ACC112 (cell line): ENCODE results near the gene AP1S1.
A peak's percentile ranks its signal among the peaks of the same experiment; 100 is the strongest.

Experiments used
- H2AFZ ChIP-seq: fragments of 200-600 bp; sonication (generic); one replicate; pipeline ENCODE4 v1.6.0; 2017; ENCODE audit warnings: antibody characterized with exemption, low read length; ENCODE audit not compliant: unreplicated experiment
- H3K27ac ChIP-seq: fragments of 200-600 bp; sonication (generic); 2 replicates; pipeline ENCODE4 v1.5.1; 2014; ENCODE audit warnings: low read depth, mild to moderate bottlenecking, antibody characterized with exemption, low read length, moderate library complexity
- H3K27me3 ChIP-seq: fragments of 200-600 bp; sonication (generic); 2 replicates; pipeline ENCODE4 v1.6.1; 2014; ENCODE audit warnings: mild to moderate bottlenecking, antibody characterized with exemption, low read length, moderate library complexity, mixed read lengths; ENCODE audit not compliant: insufficient read depth
- H3K36me3 ChIP-seq: fragments of 200-600 bp; sonication (generic); 2 replicates; pipeline ENCODE4 v1.6.1; 2016; ENCODE audit warnings: mild to moderate bottlenecking, antibody characterized with exemption, low read length, moderate library complexity, mixed read lengths; ENCODE audit not compliant: insufficient read depth
- H3K4me1 ChIP-seq: fragments of 200-600 bp; sonication (generic); one replicate; pipeline ENCODE4 v1.6.1; 2016; ENCODE audit warnings: low read length, mixed read lengths; ENCODE audit not compliant: insufficient read depth, unreplicated experiment, control insufficient read depth
- H3K4me3 ChIP-seq: fragments of 200-600 bp; sonication (generic); 2 replicates; pipeline ENCODE4 v1.5.1; 2014; ENCODE audit warnings: mild to moderate bottlenecking, low read depth, low read length
- H3K79me2 ChIP-seq: fragments of 200-600 bp; sonication (generic); one replicate; pipeline ENCODE4 v1.6.0; 2016; ENCODE audit warnings: low read length; ENCODE audit not compliant: control insufficient read depth, unreplicated experiment, insufficient read depth

Gene AP1S1

DNA sequence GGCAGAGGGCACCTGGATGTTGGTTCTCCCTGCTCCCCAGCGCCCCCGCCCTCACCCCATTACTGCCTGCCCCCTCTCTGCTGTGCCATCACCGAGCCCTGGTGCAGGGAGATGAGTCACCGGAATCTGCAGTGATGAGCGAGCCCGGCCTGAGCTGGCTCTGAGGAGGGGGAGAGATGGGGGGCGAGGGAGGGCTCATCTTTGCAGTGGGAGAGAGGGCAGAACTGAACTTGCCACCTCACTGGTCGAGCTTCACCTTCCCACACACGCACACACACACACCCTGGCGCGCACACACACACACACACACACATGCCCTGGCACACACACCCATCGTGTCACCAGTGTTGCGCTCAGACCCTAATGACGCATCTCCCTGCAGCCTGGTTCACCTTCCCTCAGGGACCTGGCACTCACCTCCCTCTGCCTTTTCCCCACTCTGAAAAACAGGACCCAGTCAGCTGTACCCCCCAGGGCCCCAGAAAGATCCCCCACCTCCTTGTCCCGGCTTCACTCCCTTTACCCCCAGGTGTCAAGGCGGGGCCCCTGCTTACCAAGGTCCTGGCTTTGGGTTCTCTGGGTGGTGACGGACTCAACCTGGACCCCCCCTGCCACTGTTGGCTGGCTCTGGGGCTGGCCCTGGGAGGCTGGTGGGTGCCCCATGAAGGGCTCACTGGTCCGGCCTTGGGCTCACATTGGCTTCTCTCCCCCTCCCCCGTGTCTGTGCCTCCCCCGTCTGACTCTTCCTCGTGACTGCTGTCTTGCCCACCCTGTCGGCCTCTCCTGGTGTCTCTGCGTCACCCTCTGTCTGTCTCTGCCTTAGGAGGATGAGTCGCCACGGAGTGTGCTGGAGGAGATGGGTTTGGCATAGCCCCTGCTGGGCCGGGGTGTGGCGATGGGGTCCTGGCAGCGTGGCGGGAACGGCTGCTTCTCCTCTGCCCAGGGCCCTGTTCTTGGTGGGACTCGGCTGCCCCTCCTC is 5.7 kb downstream of the AP1S1 start:
- Histone ChIP-seq H3K4me3 (no peak overlapping the region), H2AFZ (no peak overlapping the region), H3K36me3 (0 out of 2 replicates have a peak, but pooled peaks cover 3% of the 10 kb centered on the region), H3K79me2 (peaks cover 12% of the 10 kb centered on the region), H3K4me1 (peaks cover 30% of the 10 kb centered on the region), H3K27ac (peak overlapping the region; percentile 66), H3K27me3 (peaks cover 6% of the 10 kb centered on the region)

DNA sequence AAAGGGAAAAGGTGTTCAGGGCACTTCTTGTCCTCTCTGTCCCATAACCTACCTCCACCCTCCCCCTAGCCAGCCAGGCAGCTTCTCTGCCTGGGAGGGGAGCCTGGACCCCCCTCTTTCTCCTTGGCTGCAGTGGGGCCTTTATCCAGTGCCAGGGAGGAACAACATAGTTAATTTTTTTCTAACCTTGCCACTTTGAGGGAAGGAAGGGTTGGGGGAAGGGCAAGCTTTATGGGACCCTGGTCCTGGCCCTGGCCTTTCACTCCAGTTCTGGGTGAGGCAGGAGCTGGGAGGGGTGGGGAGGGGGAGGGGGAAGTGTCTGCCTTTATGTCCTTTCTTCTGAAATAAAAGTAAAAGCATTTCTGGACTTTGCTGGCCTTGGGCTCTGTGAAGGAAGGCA is 6.6 kb downstream of the AP1S1 start:
- 0 out of 2 replicates have a peak, but pooled peaks cover 3% of the 10 kb centered on the region for H3K36me3 ChIP-seq
- H2AFZ ChIP-seq = no peak overlapping the region
- H3K27me3 ChIP-seq = peaks cover 12% of the 10 kb centered on the region
- no peak overlapping the region for H3K4me3 ChIP-seq
- H3K4me1 ChIP-seq = peaks cover 28% of the 10 kb centered on the region
- no peak overlapping the region for H3K27ac ChIP-seq
- peaks cover 3% of the 10 kb centered on the region for H3K79me2 ChIP-seq

DNA sequence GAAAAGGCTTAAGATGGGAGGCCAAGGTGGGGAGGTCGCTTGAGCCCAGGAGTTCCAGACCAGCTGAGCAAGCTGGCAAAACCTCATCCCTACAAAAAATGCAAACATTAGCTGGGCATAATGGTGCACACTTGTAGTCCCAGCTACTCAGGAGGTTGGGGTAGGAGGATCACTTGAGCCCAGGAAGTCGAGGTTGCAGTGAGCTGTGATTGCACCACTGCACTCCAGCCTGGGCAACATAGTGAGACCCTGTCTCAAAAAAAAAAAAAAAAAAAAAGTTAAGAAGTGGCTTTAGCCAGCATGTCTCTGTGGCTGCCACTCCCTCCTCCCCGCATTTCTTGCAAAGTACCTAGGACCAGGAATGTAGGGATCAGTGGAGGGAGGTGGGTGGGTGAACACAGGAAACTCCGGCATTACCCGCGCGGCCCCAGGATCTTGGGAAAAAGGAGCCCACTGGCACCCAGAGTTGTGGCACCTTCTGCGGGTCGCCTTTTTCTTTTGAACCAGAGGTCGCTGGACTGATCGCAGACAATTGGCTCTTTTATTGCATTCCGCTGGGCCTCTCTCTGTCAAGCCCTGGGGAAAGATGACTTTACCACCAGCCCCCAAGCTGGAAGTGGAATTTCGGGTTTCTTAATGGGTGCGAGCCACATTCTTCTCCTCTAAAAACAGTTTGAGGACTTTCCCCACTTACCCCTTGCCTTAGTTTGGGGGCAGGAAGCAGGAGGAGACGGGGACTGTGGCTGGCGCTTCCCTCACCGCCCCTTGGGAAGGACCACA is 7.6 kb downstream of the AP1S1 start:
- Histone ChIP-seq H3K27ac (no peak overlapping the region), H3K4me1 (peaks cover 36% of the 10 kb centered on the region), H3K4me3 (0 out of 2 replicates have a peak overlapping the region, but pooled peaks have one; percentile 77)

DNA sequence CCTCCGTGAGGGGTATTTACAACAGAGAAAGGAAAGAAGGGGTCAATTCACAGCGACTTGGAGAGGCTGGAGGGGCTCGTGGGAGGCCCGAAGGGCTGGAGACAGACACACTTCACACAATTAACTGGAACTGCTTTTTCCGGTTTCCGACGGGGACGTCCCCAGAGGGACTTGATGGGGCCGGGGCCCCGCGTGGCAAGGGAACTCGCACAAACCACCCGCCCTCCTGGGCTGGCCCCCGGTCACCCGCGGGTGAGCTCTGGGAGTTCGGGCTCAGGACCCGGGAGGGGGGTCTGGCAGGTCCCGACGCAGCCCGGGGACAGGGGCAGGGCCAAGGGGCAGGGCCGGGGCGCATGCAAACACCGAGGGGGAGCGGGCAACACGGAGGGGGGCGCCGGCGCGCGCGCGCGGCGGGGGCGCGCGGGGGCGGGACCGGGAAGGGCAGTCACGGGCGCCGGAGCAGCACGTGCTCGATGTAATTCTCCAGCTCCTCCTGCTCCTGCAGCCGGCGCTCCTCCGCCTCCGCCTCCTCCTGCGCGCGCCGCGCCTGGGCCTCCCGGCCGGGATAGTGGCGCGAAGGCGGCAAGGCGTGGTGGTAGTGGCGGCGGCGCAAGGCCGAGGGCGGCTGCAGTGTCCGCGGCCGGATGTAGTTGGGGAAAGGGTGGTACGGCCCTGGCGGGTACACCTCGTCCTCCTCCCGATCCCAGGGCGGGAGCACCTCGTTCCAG is 8.4 kb downstream of the AP1S1 start:
- no peaks in the 10 kb centered on the region for H3K79me2 ChIP-seq
- H3K36me3 ChIP-seq = no peaks in the 10 kb centered on the region
- H2AFZ ChIP-seq = no peak overlapping the region
- no peak overlapping the region for H3K27ac ChIP-seq
- peaks cover 44% of the 10 kb centered on the region for H3K4me1 ChIP-seq
- H3K27me3 ChIP-seq = peaks cover 28% of the 10 kb centered on the region
- peak overlapping the region; percentile 77 for H3K4me3 ChIP-seq

More for the DNA sequence above, 7.6 kb downstream of the AP1S1 start:
- Histone ChIP-seq H3K79me2 (no peaks in the 10 kb centered on the region), H2AFZ (no peak overlapping the region), H3K36me3 (0 out of 2 replicates have a peak, but pooled peaks cover 3% of the 10 kb centered on the region), H3K27me3 (peaks cover 20% of the 10 kb centered on the region)

DNA sequence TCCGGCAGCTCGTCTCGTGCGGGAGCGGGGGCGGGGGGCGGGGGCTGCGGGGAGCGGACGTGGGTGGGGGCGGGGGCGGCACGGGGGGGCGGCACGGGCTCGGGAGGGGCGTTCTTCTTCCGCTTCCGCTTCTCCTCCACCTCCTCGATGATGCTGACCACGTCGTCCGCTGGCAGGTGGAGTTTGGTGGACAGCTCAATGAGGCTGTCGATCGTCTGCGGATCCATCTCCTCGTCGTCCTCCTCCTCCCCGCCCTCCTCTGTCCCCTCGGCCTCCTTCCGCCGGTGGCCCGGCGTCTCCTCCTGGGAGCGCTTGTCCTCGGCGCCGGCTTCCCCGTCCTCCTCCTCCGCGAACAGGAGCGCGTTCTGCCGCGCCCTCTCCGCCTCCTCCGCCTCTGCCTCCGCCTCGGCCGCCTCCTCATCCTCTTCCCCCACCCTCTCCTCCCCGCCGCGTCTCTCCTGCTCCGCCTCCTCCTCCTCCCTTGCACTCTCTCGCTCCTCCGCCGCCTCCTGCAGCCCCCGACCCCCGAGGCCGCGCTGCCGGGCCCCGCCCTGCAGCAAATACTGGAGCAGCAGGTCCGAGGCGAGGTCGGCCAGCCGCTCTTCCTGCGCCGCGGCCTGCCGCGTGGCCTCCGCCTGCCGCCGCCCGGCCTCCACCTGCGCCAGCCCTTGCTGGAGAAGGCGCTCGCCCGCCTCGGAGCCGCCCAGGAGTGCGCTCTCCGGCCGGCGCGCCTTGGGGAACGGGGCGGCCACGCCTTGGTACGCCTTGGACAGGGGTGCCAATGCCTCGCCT is 9.2 kb downstream of the AP1S1 start:
- Histone ChIP-seq H3K27ac (no peak overlapping the region), H3K4me3 (peak overlapping the region; percentile 80), H3K27me3 (peaks cover 33% of the 10 kb centered on the region), H3K36me3 (no peaks in the 10 kb centered on the region), H3K4me1 (peaks cover 51% of the 10 kb centered on the region), H2AFZ (no peak overlapping the region), H3K79me2 (no peaks in the 10 kb centered on the region)

DNA sequence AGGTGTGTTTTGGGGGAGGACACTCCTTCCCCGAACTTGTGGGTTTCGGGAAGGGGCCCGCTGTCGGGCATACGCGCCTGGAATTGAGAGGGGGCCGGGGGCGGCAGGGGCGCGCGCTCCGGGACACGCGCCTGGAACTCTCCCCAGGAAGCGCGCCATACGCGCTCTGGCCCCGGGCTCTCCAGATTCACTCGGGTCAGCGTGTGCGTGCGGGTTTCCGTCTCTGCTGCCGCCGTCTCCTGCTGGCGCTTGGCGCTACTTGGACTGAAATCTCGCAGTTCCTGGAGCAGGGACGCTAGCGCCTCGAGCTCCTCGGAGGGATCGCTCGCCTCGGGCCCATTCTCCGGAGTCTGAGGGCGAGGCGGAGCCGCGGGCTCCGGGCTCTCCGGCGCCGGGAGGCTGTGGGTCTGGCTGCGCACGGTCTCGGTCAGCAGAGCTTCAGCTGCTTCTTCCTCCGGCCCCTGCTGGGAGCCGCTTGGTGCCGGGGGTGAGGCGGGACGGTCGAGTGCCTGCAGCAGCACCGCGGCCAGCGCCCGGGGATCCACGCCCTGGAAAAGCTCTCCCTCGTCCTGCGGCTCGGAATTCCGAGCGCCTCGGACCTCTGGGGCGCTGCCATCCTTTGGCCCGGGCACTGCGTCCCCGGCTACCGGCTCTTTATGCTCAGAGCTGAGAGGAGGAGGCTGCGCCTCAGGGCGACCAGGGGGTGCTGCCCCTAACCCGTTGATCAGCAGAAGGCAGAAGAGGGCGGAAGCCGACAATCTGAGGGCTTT is 10.0 kb downstream of the AP1S1 start:
- peaks cover 33% of the 10 kb centered on the region for H3K27me3 ChIP-seq

DNA sequence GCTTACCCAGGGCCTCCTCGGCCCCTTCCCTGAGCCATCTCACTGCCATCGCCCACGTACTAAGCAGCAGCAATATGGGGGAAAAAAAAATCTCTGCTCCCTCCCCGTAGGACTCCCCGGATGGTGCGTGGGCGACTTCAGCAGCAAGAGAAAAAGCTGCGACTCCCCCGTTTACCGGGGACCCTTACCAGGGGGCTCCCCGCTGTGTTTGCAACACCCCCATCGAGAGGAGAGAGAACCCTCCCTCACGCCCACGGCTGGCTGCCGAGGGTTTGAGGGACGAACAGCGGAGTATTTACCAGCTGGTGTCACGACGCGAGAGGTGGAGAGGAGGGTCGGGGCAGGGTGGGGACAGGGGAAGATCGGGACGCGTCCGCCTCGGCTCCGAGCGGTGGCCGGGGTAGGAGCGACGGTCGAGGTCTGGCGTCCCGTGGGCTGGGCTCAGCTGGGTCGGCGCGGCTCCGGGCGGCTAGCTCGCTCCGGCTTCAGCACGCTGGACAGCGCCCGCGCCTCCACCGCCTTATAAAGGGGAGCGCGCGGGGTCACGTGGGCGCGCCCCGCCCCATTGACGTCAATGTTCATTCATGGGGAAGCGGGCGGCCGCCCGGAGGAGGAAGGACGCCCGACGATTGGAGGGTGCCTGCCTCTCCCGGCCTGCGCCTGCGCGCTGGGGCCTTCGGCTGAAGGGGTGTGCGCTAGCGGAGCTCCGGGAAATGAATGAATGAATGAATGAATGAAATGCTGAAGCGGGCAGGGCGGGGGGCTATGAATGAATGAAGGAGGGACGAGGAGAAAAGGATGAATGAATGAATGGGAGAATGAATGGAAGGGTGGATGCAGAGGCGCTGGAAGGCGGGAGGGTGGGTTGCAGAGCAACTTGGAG is 11.0 kb downstream of the AP1S1 start, which contains the start of gene VGF:
Gene VGF, minus strand, starts transcription at position 495 of the 883 bp plus-strand sequence. CDS start 726 bp downstream, outside the sequence.
- H3K27ac ChIP-seq = no peak within 1 kb of the TSS
- peak within 1 kb of the TSS; percentile 69 for H2AFZ ChIP-seq
- H3K4me1 ChIP-seq = peaks cover 54% of the 10 kb centered on the region
- H3K36me3 ChIP-seq = no peaks in the 10 kb centered on the region
- no peaks in the 10 kb centered on the region for H3K79me2 ChIP-seq
- peaks cover 38% of the 10 kb centered on the region for H3K27me3 ChIP-seq
- H3K4me3 ChIP-seq = peak within 1 kb of the TSS; percentile 80

More for the DNA sequence above, 10.0 kb downstream of the AP1S1 start:
- no peaks in the 10 kb centered on the region for H3K36me3 ChIP-seq
- no peak overlapping the region for H2AFZ ChIP-seq
- no peaks in the 10 kb centered on the region for H3K79me2 ChIP-seq
- no peak overlapping the region for H3K27ac ChIP-seq
- H3K4me1 ChIP-seq = peaks cover 54% of the 10 kb centered on the region
- peak overlapping the region; percentile 80 for H3K4me3 ChIP-seq

DNA sequence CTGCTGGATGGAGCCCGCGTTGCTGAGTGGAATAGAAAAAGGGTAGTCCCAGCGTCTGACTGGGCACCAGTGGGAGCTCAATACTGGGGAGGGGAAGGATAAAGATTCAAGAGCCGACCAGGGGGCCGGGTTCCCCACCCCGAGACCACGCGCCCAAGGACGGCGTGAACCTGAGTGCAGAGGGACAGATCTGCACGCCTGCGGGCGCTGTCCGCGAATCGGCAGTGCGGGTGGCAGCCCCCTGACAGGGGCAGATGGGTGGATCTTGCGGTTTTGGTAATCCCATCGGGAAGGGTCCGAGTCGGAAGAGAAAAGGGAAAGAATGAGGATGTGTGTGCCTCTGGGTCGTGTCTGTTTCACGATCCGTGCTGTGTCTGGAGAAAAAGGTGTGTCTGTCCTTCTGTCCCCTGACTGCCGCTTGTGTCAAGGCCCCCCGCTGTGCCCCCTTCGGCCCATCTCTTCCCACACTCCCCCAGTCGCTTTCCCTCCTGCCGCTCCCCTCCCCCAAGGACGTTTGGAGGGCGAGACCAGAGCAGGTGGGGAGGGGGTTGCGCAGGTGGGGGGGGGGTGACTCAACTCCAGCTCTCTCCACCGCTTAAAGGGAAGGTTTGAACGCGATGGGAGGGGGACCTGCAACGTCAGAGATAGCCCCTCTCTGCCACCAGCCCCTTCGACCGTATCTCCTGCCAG is 11.8 kb downstream of the AP1S1 start:
- H3K79me2 ChIP-seq = no peaks in the 10 kb centered on the region
- H3K4me1 ChIP-seq = peaks cover 53% of the 10 kb centered on the region
- H3K27ac ChIP-seq = no peak overlapping the region

More for the DNA sequence above, 11.8 kb downstream of the AP1S1 start:
- Histone ChIP-seq H3K27me3 (peaks cover 46% of the 10 kb centered on the region), H2AFZ (peak overlapping the region; percentile 69), H3K4me3 (peak overlapping the region; percentile 78), H3K36me3 (no peaks in the 10 kb centered on the region)
